Tibial artery (tissue), 4 donors: ENCODE data around the gene PPM1M.
"Not testable (repeated sequence)": the region's sequence is repeated elsewhere in the genome, so short reads cannot be mapped to it uniquely, and the experiment has no call there.

Source experiments
- DNase-seq, 2 donors: peaks; one replicate each; pipeline ENCODE4 v3.0.0-alpha.2; 2019
- H3K27ac ChIP-seq, 2 donors: fragments of 200-600 bp; sonication (generic) in 1 of 2; 1 replicate in 1 of 2; 2 replicates in 1 of 2; pipeline ENCODE4 v1.5.1; 2018 to 2019; ENCODE audit warnings: mild to moderate bottlenecking in 1 of 2
- H3K27me3 ChIP-seq, 2 donors: fragments of 200-600 bp; sonication (generic) in 1 of 2; one replicate each; pipeline versions ENCODE4 v1.5.1 to v1.6.0; 2016 to 2019
- H3K36me3 ChIP-seq, 3 donors: fragments of 200-600 bp; sonication (generic) in 2 of 3; one replicate each; pipeline ENCODE4 v1.5.1; 2016 to 2019; ENCODE audit warnings: mild to moderate bottlenecking in 2 of 3
- H3K4me1 ChIP-seq, 4 donors: fragments of 200-600 bp; sonication (generic) in 2 of 4; 1 replicate in 3 of 4; 2 replicates in 1 of 4; pipeline ENCODE4 v1.5.1; 2016 to 2019
- H3K4me3 ChIP-seq, 2 donors: fragments of 200-600 bp; sonication (generic) in 1 of 2; 1 replicate in 1 of 2; 2 replicates in 1 of 2; pipeline ENCODE4 v1.5.1; 2018 to 2019; ENCODE audit warnings: mild to moderate bottlenecking in 2 of 2
- H3K9me3 ChIP-seq, 3 donors: fragments of 200-600 bp; sonication (generic) in 1 of 3; one replicate each; pipeline ENCODE4 v1.5.1; 2016 to 2019
- intact Hi-C: fragments of 100-400 bp; cut with DNase I; formaldehyde crosslinking; loops from one replicate; pipeline ENCODE4 v1.15.0; 2023; ENCODE audit warnings: low total_unique reads
- TF ChIP-seq, protein P1 (sequence below), 2 experiments: fragments of 200-600 bp in 1 of 2; fragments of 450-650 bp in 1 of 2; IDR thresholded peaks; one replicate each; pipeline ENCODE4 v1.5.1; 2017 to 2019; ENCODE audit warnings: antibody characterized with exemption in 2 of 2, mild to moderate bottlenecking in 1 of 2, moderate library complexity in 1 of 2

The PPM1M gene

DNA sequence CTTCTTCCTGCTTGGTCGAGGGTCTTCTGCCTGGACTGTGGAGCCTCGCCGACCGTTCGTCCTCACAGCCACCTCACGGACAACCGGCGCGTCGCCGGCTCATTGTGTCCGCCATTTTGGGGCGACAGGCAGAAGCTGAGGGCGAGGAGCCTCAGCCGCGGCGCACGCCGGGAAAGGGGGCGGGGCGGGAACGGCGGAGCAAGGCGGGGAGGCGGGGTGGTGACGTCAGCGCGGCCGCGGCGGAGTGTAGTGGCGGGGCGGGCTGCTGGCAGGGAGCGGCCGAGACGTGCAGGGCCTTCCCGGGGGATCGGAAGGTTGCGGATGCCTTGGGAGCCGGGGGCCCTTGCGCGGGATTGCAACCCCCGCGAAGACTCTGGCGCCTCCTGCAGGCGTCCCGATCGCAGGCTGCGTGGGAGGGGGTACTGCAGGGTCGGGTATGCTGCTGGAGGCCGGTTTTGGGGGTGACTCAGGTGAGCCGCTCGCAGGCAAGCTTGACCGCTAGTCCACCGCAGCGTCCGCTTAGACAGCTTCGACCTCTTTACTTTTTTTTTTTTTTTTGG, 33.0 kb downstream of the PPM1M start, which contains the start of gene WDR82:
WDR82 (minus strand) TSS at position 140 of the 560 bp plus-strand sequence. CDS start 288 bp downstream, outside the sequence.
- Histone ChIP-seq H3K9me3 (no peaks in the 10 kb centered on the region), H3K27ac (peak within 1 kb of the TSS; percentile 96 to 99), H3K4me1 (peaks cover 0 to 64% (median 45%) of the 10 kb centered on the region in 4 donors), H3K36me3 (peaks cover 0 to 5% (median 4%) of the 10 kb centered on the region in 3 donors), H3K4me3 (peak within 1 kb of the TSS; percentile 87 to 95), H3K27me3 (no peaks in the 10 kb centered on the region)
- TF ChIP-seq, protein P1, sequence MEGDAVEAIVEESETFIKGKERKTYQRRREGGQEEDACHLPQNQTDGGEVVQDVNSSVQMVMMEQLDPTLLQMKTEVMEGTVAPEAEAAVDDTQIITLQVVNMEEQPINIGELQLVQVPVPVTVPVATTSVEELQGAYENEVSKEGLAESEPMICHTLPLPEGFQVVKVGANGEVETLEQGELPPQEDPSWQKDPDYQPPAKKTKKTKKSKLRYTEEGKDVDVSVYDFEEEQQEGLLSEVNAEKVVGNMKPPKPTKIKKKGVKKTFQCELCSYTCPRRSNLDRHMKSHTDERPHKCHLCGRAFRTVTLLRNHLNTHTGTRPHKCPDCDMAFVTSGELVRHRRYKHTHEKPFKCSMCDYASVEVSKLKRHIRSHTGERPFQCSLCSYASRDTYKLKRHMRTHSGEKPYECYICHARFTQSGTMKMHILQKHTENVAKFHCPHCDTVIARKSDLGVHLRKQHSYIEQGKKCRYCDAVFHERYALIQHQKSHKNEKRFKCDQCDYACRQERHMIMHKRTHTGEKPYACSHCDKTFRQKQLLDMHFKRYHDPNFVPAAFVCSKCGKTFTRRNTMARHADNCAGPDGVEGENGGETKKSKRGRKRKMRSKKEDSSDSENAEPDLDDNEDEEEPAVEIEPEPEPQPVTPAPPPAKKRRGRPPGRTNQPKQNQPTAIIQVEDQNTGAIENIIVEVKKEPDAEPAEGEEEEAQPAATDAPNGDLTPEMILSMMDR (IDR thresholded peaks at IDR 0.05) = peak; percentile 41 to 42
- intact Hi-C loops = loop anchor here (2.0 kb wide), 1 partner anchor 40 kb away; the partner anchor contains the start of gene TWF2
- DNase-seq = peak; percentile 95 to 98

GRCh38 chr3:52279596-52279995, 34.0 kb downstream of the PPM1M start:
- H3K27ac ChIP-seq = peak overlapping the region; percentile 96 to 99
- H3K36me3 ChIP-seq = peaks cover 0 to 3% (median 2%) of the 10 kb centered on the region in 3 donors
- H3K4me3 ChIP-seq = peak overlapping the region; percentile 87 to 95
- intact Hi-C loops = loop anchor here (2.0 kb wide), 1 partner anchor 41 kb away; the partner anchor contains the start of gene TWF2
- TF ChIP-seq, protein P1 (IDR thresholded peaks at IDR 0.05) = no peak
- H3K9me3 ChIP-seq = no peaks in the 10 kb centered on the region
- H3K4me1 ChIP-seq = peaks cover 0 to 54% (median 36%) of the 10 kb centered on the region in 4 donors
- DNase-seq = no peak
- H3K27me3 ChIP-seq = no peaks in the 10 kb centered on the region

GRCh38 chr3:52280050-52280461, 34.5 kb downstream of the PPM1M start:
- TF ChIP-seq, protein P1 (IDR thresholded peaks at IDR 0.05) = no peak
- Histone ChIP-seq H3K27ac (peak overlapping the region; percentile 96 to 99), H3K4me3 (peak overlapping the region; percentile 87 to 95), H3K36me3 (no peaks in the 10 kb centered on the region), H3K27me3 (no peaks in the 10 kb centered on the region), H3K4me1 (peaks cover 0 to 49% (median 32%) of the 10 kb centered on the region in 4 donors), H3K9me3 (no peaks in the 10 kb centered on the region)
- intact Hi-C loops = no loop called here
- DNase-seq = no peak

DNA sequence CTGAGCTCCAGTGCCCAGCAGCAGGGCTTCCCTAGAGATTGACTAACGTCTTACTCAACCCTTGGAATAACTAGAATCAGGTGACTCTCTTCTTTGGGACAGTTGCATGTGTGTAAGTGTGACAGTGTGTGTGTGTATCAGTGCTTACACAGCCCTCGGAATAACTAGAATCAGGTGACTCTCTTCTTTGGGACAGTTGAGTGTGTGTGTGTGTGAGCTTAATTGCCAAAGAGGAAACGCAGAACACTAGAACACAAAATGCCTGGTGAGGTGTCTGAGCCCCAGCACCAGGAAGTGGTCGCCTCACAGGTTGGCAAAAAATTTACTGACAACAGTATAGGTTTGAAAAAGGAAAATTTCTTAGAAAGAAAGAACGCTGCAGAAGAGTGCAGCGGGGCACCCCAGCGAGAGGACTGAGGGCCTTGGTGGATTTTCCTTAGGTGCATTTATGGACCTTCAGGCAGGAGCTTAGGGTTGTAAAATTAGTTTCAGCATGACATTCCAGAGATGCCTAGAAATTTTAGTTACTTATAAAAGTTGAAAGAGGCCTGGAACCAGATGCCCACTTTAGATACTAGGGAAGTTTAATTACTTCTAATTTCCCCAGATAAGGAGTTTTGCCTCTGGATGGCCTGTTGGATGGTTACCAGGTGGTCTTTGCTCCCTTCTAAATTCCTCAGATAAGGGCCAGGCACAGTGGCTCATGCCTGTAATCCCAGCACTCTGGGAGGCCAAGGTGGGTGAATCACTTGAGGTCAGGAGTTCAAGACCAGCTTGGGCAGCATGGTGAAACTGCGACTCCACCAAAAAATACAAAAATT, 36.6 kb downstream of the PPM1M start:
- no peak for DNase-seq

GRCh38 chr3:52283306-52283705, 37.7 kb downstream of the PPM1M start:
- Histone ChIP-seq H3K4me3 (no peak overlapping the region), H3K4me1 (peaks cover 0 to 38% (median 23%) of the 10 kb centered on the region in 4 donors), H3K36me3 (no peaks in the 10 kb centered on the region), H3K27ac (peak overlapping the region; percentile 14 to 41), H3K9me3 (no peaks in the 10 kb centered on the region), H3K27me3 (no peaks in the 10 kb centered on the region)
- TF ChIP-seq, protein P1 (IDR thresholded peaks at IDR 0.05) = no peak
- intact Hi-C loops = no loop called here
- DNase-seq = no peak

More for the DNA sequence above, 36.6 kb downstream of the PPM1M start:
- intact Hi-C loops = no loop called here
- Histone ChIP-seq H3K4me1 (peaks cover 0 to 38% (median 22%) of the 10 kb centered on the region in 4 donors), H3K9me3 (no peaks in the 10 kb centered on the region), H3K27me3 (no peaks in the 10 kb centered on the region), H3K4me3 (no peak overlapping the region), H3K27ac (peak overlapping the region in 1 of 2 donors; percentile 33), H3K36me3 (no peaks in the 10 kb centered on the region)
- TF ChIP-seq, protein P1 (IDR thresholded peaks at IDR 0.05) = no peak

GRCh38 chr3:52284051-52284450, 38.5 kb downstream of the PPM1M start:
- intact Hi-C loops, DNase-seq, H3K4me3 ChIP-seq, H3K9me3 ChIP-seq, H3K36me3 ChIP-seq, H3K27me3 ChIP-seq: not testable (repeated sequence)
- H3K4me1 ChIP-seq = peaks cover 0 to 41% (median 26%) of the 10 kb centered on the region in 4 donors
- peak overlapping the region in 1 of 2 donors; percentile 41 for H3K27ac ChIP-seq
